Upper lobe of left lung (tissue), 6 donors: ENCODE results near the gene FRAS1. TPM values are rescaled to one million over a fixed set of nuclear protein-coding genes. Genes with fewer than 3 reads are reported as not detected.

Source experiments
- ATAC-seq, 2 donors: fragments of 200-7000 bp; cut with Tn5 transposase; one replicate each; pipeline ENCODE4 v1.9.1; 2022; ENCODE audit warnings: mild to moderate bottlenecking in 2 of 2, moderate library complexity in 2 of 2; ENCODE audit not compliant: low FRiP score in 2 of 2
- DNase-seq, 2 donors: peaks; one replicate each; pipeline ENCODE4 v3.0.0-alpha.2; 2019 to 2020
- H3K27ac ChIP-seq, 4 donors: fragments of 200-600 bp; sonication (generic); one replicate each; pipeline ENCODE4 v1.5.1; 2016 to 2019
- H3K27me3 ChIP-seq, 4 donors: fragments of 200-600 bp; sonication (generic); one replicate each; pipeline ENCODE4 v1.5.1; 2017 to 2019
- H3K36me3 ChIP-seq, 4 donors: fragments of 200-600 bp; sonication (generic); one replicate each; pipeline ENCODE4 v1.5.1; 2016 to 2019
- H3K4me1 ChIP-seq, 4 donors: fragments of 200-600 bp; sonication (generic); one replicate each; pipeline ENCODE4 v1.5.1; 2018 to 2019
- H3K4me3 ChIP-seq, 4 donors: fragments of 200-600 bp; sonication (generic); one replicate each; pipeline ENCODE4 v1.5.1; 2017 to 2019; ENCODE audit warnings: mild to moderate bottlenecking in 2 of 4, moderate library complexity in 1 of 4
- H3K9me3 ChIP-seq, 4 donors: fragments of 200-600 bp; sonication (generic); one replicate each; pipeline ENCODE4 v1.5.1; 2018 to 2019
- EP300 ChIP-seq, 4 donors: sonication (generic); formaldehyde crosslinking; IDR thresholded peaks; one replicate each; pipeline ENCODE4 v1.5.1; 2017; ENCODE audit warnings: antibody characterized with exemption in 4 of 4, control low read depth in 2 of 4
- POLR2A ChIP-seq, 4 donors: fragments of 450-650 bp; IDR thresholded peaks; one replicate each; pipeline ENCODE4 v1.5.1; 2016 to 2017; ENCODE audit warnings: antibody characterized with exemption in 4 of 4, mild to moderate bottlenecking in 2 of 4
- POLR2AphosphoS5 ChIP-seq, 2 donors: sonication (generic); formaldehyde crosslinking; IDR thresholded peaks; one replicate each; pipeline ENCODE4 v1.5.1; 2017; ENCODE audit warnings: antibody characterized with exemption in 2 of 2
- WGBS, 2 donors: methylation state at CpG; one replicate each; pipeline ENCODE4 v1.1.5; 2017 to 2018; 5-methylcytosine and 5-hydroxymethylcytosine counted together
- total RNA-seq, 6 donors: library from RNA; depleted of rRNA in 4 of 6; stranded (reverse); fragments of >200 nt in 4 of 6; gene quantifications; one replicate each; pipeline versions ENCODE4 v1.1.0 to v1.2.1, GENCODE V29; 2016 to 2021
- TF ChIP-seq, protein P1 (sequence below), 6 experiments: fragments of 450-650 bp in 4 of 6; fragments of 200-600 bp in 2 of 6; sonication (generic) in 2 of 6; IDR thresholded peaks; one replicate each; pipeline ENCODE4 v1.5.1; 2016 to 2019; ENCODE audit warnings: antibody characterized with exemption in 6 of 6
- donor health status: DM: no; HTN: no; CAD: no; lungs with moderate emphysema.
- donor health status: DM: no; HTN: yes; CAD: no; lungs with severe emphysema.

Gene FRAS1
- total RNA-seq, 6 donors from 2014 or later: 3.9 to 11.2 (median 6.7) TPM

DNA sequence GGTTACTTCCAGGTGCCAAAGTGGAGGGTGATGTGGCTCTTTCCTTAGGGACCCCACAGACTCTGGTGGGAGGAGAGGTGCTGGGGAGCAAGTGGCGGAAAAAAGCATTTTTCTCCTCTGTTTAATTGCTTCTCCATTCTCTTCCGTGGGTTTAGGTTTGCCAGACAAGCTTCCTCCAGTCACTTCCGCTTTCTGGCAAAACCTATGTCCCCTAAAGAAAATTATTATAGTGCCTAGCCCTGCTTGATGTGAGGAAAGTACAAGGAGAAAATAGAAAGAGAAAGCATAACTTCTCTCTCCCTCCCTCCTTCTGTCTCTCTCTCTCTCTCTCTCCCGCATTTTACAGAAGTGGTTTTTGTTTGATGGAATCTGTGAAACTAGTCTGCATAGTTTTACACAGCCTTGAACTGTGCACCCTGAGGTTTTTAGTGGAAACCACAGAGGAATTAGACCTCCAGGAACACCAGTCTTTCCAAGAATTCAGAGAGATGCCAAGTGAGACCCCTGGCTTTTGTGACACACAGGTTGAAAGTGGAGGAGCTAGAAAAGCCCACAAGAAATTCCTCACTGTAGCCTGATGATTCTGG lies 263.3 kb downstream of the FRAS1 start:
- H3K27ac ChIP-seq: no peak overlapping the region
- peak in 1 of 2 donors; percentile 50 for ATAC-seq
- H3K4me3 ChIP-seq: no peak overlapping the region
- H3K4me1 ChIP-seq: no peaks in the 10 kb centered on the region
- no peaks in the 10 kb centered on the region for H3K27me3 ChIP-seq
- WGBS, 2 donors: 43 to 70% methylated on average over 4 of the region's 4 CpGs
- no peaks in the 10 kb centered on the region for H3K36me3 ChIP-seq
- DNase-seq: no peak
- H3K9me3 ChIP-seq: no peaks in the 10 kb centered on the region
- TF ChIP-seq POLR2A (IDR thresholded peaks at IDR 0.05) (no peak), POLR2AphosphoS5 (IDR thresholded peaks at IDR 0.05) (no peak), EP300 (IDR thresholded peaks at IDR 0.05) (no peak)
- TF ChIP-seq, protein P1, sequence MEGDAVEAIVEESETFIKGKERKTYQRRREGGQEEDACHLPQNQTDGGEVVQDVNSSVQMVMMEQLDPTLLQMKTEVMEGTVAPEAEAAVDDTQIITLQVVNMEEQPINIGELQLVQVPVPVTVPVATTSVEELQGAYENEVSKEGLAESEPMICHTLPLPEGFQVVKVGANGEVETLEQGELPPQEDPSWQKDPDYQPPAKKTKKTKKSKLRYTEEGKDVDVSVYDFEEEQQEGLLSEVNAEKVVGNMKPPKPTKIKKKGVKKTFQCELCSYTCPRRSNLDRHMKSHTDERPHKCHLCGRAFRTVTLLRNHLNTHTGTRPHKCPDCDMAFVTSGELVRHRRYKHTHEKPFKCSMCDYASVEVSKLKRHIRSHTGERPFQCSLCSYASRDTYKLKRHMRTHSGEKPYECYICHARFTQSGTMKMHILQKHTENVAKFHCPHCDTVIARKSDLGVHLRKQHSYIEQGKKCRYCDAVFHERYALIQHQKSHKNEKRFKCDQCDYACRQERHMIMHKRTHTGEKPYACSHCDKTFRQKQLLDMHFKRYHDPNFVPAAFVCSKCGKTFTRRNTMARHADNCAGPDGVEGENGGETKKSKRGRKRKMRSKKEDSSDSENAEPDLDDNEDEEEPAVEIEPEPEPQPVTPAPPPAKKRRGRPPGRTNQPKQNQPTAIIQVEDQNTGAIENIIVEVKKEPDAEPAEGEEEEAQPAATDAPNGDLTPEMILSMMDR (IDR thresholded peaks at IDR 0.05): no peak

DNA sequence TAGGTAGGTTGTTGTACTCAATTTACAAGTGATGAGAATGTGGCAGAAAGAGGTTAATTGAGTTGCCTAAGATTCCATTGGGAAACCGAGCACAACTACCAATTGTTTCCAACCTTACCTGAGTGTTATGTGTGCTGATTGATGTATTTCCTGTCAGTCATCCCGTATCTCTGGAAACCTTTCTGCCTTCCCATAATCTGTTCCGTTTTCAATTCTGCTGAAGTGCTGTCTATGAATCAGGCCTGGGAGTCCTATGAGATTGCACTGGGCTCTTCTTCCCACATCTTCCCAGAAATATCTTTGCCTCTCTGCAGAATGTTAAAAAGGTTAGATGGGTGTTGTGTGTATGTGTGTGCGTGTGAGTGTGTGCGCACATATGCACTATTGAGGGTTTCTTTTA lies 264.9 kb downstream of the FRAS1 start:
- H3K27me3 ChIP-seq: no peaks in the 10 kb centered on the region
- no peak overlapping the region for H3K4me3 ChIP-seq
- DNase-seq (no peak), ATAC-seq (no peak)
- H3K36me3 ChIP-seq: no peaks in the 10 kb centered on the region
- TF ChIP-seq POLR2A (IDR thresholded peaks at IDR 0.05) (no peak), POLR2AphosphoS5 (IDR thresholded peaks at IDR 0.05) (no peak), EP300 (IDR thresholded peaks at IDR 0.05) (no peak)
- TF ChIP-seq, protein P1 (IDR thresholded peaks at IDR 0.05): no peak
- H3K27ac ChIP-seq: no peak overlapping the region
- H3K4me1 ChIP-seq: no peaks in the 10 kb centered on the region
- 82 to 93% methylated on average over 5 of the region's 5 CpGs for WGBS, 2 donors
- H3K9me3 ChIP-seq: no peaks in the 10 kb centered on the region

DNA sequence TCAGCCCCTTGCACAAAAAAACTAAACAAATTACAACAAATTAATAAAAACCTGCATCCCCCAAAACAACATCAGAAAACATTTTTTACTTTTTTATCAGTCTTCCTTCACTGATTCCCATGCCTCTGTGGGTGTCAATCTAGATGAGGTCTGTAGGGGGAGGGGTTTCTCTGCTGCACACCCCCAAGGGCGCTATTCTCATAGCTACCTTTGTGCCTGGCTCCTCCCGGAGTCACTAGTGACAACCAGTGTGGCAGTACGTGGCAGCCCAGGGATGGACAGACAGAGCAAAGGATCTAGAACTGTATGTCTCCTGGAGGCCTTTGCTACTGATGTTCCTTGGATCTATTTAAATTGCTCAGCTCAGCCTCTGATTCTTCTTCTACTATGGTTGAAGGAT lies 266.3 kb downstream of the FRAS1 start:
- Histone ChIP-seq H3K27ac (no peak overlapping the region), H3K4me1 (no peaks in the 10 kb centered on the region), H3K36me3 (no peaks in the 10 kb centered on the region), H3K27me3 (no peaks in the 10 kb centered on the region), H3K9me3 (no peaks in the 10 kb centered on the region), H3K4me3 (no peak overlapping the region)
- DNase-seq (no peak), ATAC-seq (no peak)
- WGBS, 2 donors: 79 to 87% methylated on average over 3 of the region's 3 CpGs
- TF ChIP-seq POLR2A (IDR thresholded peaks at IDR 0.05) (no peak), POLR2AphosphoS5 (IDR thresholded peaks at IDR 0.05) (no peak)
- TF ChIP-seq, protein P1 (IDR thresholded peaks at IDR 0.05): no peak

DNA sequence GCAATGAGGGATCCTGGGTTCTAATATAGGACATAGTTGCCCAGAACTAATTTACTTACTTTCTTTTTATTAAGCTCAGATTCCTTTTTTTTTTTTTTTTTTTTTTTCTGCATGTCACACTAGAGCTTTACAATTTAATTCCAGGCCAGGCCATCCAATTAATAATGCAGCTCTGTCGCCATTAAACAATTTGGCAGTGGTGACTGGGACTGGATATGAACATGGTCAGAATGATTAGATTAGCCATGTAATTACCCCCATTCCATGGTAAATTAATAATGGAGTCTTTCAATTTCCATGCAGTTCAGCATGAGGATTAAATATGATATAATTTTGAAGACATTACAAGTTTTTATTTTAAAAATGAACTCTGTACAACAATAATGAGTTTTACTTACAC lies 267.5 kb downstream of the FRAS1 start:
- TF ChIP-seq POLR2AphosphoS5 (IDR thresholded peaks at IDR 0.05) (no peak), POLR2A (IDR thresholded peaks at IDR 0.05) (no peak), EP300 (IDR thresholded peaks at IDR 0.05) (no peak)
- TF ChIP-seq, protein P1 (IDR thresholded peaks at IDR 0.05): no peak
- no peak for ATAC-seq

More for the DNA sequence above, 267.5 kb downstream of the FRAS1 start:
- Histone ChIP-seq H3K36me3 (no peaks in the 10 kb centered on the region), H3K27ac (no peak overlapping the region), H3K9me3 (no peaks in the 10 kb centered on the region), H3K27me3 (no peaks in the 10 kb centered on the region), H3K4me1 (no peaks in the 10 kb centered on the region), H3K4me3 (no peak overlapping the region)
- no peak for DNase-seq
- WGBS, 2 donors: 100% methylated on average over 1 of the region's 1 CpG
